Measurements from ENCODE around the gene SPACDR.

DNA sequence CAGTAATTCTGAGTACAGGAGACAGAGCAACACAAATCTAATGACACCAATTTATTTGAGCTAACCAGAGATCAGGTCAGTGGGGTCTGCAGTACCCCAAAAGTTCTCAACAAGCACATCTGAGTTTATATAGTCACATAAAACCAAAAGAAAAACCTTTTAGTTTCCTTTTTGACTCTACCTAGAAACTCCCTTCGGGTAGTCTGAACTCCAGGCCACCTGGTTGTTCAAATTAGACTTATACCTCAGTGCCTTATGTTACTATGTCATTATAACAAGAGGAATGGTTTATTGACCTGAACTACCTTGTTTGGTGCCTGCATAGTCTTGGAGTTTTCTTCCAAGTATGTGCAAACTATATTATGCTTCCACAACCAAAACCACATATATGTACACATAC lies 50.2 kb downstream of the SPACDR start:
- TF ChIP-seq, protein P1, sequence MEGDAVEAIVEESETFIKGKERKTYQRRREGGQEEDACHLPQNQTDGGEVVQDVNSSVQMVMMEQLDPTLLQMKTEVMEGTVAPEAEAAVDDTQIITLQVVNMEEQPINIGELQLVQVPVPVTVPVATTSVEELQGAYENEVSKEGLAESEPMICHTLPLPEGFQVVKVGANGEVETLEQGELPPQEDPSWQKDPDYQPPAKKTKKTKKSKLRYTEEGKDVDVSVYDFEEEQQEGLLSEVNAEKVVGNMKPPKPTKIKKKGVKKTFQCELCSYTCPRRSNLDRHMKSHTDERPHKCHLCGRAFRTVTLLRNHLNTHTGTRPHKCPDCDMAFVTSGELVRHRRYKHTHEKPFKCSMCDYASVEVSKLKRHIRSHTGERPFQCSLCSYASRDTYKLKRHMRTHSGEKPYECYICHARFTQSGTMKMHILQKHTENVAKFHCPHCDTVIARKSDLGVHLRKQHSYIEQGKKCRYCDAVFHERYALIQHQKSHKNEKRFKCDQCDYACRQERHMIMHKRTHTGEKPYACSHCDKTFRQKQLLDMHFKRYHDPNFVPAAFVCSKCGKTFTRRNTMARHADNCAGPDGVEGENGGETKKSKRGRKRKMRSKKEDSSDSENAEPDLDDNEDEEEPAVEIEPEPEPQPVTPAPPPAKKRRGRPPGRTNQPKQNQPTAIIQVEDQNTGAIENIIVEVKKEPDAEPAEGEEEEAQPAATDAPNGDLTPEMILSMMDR (IDR thresholded peaks at IDR 0.05): no peak
- TF ChIP-seq POLR2A (IDR thresholded peaks at IDR 0.05): no peak
